HG02678 (cell line): ENCODE data around the gene PPIG.
"Not testable (repeated sequence)": the region's sequence is repeated elsewhere in the genome, so short reads cannot be mapped to it uniquely, and the experiment has no call there.

Source experiments
- ATAC-seq: cut with Tn5 transposase; IDR thresholded peaks from one replicate; pipeline ENCODE4 v1.9.1; 2021; ENCODE audit warnings: mild to moderate bottlenecking, moderate library complexity; ENCODE audit not compliant: unreplicated experiment

PPIG gene

DNA sequence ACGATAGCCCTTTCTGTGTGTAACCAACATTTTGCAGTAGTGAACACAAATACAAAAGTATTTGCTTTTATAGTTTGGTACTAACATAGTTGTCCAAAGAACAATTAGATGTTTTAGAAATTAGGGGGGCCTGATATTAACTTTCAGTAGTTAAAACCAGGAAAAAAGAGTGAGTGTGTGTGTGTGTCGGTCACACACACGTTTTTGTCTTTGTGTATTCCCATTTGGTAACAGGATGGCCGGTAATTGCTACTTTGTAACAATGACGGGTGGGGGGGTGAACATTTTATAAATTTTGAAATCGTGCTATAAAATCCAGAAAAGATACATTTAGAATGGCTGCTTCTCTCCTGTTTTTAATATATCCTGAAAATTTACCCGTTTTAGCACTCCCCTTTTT lies 1.5 kb downstream of the PPIG start:
- ATAC-seq = no peak

DNA sequence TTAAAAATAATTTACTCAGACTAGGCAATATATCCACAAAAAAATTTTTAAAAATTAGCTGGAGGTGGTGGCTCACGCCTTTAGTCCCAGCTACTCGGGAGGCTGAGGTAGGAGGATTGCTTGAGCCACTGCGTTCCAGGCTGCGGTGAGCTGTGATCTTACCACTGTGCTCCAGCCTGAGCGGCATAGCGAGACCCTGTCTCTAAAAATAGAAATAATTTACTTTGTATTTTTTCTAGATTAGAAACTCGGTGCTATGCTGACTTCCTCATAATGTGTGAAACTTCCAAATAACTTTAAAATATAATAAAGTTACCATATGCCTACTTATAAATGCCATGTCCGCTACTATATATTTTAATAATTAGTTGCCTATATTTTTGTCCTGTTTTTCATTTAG lies 6.7 kb downstream of the PPIG start:
- no peak for ATAC-seq

DNA sequence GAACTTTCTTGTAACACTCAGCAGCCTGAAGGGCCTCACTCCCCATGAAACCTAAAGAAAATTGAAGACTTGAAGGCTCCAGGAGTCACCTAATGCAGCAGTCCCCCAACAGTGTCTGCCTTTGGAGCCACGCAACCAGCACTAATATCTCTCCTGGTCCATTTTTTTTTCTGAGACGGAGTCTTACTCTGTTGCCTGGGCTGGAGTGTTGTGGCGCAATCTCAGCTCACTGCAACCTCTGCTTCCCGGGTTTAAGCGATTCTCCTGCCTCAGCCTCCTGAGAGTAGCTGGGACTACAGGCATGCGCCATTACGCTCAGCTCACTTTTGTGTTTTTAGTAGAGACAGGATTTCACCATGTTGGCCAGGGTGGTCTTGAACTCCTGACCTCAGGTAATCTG lies 12.4 kb downstream of the PPIG start:
- not testable (repeated sequence) for ATAC-seq

DNA sequence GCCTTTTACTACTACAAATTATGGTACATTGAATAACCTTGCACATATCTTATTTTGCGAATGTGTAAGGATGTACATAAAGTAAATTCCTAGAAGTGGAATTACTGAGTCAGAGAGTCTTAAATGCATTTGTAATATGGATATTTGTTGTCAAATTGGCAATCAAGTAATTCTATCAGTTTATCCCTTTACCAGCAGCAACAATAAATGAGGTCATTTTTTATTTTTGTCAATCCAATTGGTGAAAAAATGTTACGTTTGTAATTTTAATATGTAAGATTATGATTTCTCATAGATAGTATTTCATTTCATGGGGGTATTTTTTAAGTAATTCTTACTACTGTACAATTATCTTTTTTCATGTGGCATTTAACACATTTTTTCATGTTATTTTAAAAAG lies 14.8 kb downstream of the PPIG start:
- no peak for ATAC-seq

DNA sequence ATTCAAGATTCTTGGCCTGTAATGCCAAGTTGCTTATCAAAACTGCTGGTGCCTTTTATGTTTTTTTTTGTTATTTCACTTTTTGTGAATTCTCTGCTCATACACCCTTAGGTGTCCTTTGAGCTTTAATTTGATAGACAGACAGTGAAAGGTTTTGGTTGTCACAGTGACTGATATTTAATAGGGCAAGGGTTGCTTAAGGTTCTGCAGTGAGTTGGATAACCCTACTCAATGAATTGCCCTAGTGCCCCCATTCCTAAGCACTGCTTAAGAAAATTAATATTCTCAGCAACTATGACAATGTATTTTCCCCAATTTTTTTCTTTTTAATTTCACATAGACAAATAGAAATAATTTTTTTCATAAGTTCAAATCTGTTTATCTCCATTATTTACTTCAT lies 15.4 kb downstream of the PPIG start:
- ATAC-seq = no peak

DNA sequence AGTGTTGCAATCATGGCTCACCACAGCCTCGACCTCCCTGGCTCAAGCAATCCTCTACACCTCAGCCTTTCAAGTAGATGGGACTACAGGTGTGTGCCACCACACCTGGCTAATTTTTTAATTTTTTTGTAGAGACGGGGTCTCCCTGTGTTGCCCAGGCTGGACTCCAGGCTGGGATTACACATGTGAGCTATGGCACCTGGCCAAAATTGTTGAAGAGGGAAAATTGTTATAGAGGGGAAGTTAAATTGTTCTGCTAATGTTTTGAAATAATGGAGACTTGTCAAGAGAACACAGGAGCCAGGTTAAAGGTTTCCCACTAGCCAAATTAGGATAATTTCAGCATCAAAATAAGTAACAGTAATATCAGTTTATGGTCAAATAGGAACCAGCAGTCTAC lies 25.1 kb downstream of the PPIG start:
- no peak for ATAC-seq

DNA sequence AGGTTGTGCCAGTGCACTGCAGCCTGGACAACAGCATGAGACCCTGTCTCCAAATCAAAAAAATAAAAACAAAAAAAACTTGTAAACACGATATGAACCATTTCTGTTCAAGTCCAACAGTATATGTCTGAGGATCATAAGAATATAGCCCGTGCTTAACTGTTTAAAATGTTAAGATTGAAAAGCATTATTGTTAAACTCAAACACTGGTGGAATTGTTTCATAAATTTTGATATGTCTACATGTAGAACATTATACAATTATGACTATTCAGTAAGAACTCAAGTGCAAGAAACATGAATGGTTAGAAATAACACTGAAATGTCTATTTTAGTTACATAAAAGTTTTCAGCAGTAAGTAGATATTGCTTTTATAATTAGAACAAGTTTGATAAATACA lies 29.7 kb downstream of the PPIG start:
- ATAC-seq = no peak

GRCh38 chr2:169615982-169616381 lies 31.8 kb downstream of the PPIG start:
- ATAC-seq = not testable (repeated sequence)

DNA sequence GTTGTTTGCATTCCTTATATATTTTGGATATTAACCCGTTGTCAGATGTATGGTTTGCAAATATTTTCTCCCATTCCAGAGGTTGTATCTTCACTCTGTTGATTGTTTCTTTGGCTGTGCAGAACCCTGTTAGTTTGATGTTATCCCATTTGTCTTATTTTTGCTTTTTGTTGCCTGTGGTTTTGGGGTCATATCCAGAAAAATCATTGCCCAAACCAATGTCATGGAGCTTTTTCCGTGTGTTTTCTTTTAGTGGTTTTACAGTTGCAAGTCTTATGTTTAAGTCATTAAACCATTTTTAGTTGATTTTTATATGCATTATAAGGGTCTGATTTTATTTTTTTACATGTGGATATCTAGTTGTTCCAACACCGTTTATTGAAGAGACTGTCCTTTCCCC lies 35.8 kb downstream of the PPIG start:
- no peak for ATAC-seq

DNA sequence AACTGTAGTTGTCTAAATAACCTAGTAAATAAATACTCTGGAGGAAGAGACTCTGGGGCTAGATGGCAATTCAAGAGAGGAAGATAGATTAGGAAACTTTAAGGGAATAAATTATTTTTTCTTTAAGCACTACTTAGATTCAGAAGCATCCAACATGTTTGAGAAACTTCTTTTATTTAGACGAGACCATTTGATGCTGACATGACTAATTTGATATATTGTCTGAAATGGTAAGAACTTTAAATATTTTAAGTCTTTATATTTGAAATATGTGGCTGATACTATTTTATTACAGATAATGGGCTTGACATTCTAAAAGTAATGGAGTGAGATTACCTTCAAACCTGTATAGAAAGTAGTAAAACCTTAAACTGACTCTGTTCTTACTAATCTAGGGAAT lies 36.4 kb downstream of the PPIG start:
- no peak for ATAC-seq

DNA sequence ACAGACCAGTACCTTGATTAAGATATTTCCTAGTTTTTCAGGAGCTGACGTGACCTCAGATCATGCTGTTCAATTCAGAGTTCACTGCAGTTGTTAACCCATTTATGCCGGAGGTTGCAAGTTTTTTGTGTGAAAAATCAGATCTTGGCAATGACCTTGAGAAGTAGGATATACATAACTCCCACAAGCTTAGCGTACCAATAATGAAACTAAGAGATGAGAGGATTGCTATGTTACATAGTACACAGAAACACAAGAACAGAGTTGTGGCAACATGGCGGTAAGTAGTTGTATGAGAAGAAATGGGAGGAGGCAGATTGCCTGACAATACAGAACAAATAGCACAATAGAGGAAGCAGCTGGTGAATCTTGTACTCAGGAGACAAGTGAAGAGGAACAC lies 39.1 kb downstream of the PPIG start:
- no peak for ATAC-seq

DNA sequence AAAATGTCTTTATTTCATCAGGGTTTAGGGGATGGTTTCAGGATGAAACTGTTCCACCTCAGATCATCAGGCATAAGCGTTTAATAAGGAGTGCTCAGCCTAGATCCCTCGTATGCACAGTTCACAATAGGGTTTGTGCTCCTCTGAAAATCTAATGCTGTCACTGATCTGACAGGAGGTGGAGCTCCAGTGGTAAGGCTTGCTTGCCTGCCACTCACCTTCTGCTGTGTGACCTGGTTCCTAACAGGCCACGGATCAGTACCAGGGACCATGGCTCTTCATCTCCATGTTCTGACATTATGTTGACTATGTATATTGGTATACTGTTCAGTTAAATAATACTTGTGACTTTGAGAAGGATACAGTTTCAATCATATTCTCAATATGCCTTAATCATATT lies 41.6 kb downstream of the PPIG start:
- ATAC-seq = no peak

DNA sequence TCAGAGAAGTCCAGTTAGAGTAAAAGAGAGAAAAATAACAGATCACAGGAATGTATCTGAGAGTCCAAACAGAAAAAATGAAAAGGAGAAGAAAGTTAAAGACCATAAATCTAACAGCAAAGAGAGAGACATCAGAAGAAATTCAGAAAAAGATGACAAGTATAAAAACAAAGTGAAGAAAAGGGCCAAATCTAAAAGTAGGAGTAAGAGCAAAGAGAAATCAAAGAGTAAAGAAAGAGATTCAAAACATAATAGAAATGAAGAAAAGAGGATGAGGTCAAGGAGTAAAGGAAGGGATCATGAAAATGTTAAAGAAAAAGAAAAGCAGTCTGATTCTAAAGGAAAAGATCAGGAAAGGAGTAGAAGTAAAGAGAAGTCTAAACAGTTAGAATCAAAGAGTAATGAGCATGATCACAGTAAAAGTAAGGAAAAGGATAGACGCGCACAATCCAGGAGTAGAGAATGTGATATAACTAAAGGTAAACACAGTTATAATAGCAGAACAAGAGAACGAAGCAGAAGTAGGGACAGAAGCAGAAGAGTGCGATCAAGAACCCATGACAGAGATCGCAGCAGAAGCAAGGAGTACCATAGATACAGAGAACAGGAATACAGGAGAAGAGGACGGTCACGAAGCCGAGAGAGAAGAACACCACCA lies 52.4 kb downstream of the PPIG start:
- ATAC-seq = no peak

GRCh38 chr2:169637620-169638019 lies 53.5 kb downstream of the PPIG start:
- no peak for ATAC-seq

DNA sequence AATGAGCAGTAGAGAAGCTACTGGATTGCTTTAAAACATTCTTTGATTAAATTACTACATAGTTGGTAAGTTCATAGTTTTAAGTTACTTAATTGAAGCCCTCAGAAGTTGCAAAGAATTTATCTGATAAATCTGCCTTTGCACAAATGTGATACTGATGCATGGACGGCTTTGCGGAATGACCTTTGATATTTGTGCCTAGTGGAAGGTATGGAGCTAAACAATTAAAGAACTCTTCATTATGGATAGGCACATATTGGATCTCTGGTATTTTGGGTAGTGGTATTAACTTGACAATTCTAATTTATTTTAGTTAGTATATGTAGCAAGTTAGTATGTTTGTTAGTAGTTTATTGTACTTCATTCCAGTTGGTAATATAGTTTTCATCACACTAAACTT lies 56.0 kb downstream of the PPIG start:
- ATAC-seq = no peak

DNA sequence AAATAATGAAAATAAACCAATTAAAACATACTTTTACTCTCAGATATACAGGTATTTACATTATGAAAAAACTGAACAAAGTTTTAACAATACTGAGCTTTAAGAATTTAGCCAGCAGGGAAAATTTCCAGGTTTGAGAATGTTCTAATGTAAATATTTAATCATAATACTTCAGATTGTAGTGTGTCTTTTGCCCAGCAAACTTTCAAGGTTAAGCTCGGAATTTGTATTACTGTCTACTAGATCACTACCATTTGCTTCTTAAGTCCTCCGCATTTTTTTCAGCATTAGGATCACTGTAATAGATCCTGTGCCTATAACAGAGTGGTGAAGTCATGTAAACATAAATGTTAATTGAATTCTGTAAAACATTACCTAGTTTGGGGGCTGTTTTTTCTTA lies 57.3 kb downstream of the PPIG start:
- ATAC-seq = no peak

DNA sequence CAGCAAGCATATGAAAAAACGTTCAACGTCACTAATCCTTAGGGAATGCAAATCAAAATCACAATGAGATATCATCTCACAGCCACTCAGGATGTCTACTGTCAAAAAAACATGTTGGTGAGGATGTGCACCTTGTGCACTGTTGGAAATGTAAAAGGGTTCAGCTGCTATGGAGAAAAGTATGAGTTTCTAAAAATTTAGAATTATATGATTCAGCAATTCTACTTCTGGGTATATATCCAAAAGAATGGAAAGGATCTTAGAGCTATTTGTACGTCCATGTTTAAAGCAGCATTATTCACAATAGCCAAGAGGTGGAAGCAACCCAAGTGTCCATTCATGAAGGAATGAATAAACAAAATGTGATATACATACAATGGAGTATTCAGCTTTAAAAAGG lies 60.0 kb downstream of the PPIG start:
- no peak for ATAC-seq

GRCh38 chr2:169647496-169647895 lies 63.3 kb downstream of the PPIG start:
- ATAC-seq = no peak

DNA sequence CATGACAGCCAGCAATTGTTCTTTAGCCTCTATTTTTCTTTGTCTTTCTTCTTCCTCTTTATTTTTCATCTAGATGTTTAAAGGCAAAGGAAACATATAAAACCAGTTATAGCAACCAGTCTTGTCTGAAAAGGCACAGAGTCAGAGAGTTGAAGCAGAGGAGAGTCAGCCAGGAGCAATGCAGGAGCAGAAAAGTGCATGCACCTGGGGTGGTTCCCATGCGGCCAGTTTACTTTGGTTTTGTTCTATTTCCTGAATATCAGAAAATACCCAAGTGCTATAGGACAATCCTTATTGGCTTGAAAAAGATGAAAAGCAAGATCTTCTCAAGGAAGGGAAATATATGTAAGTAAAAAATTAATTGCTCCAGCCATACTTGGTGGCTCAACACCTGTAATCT lies 65.1 kb downstream of the PPIG start:
- no peak for ATAC-seq

- no peak for ATAC-seq
These were observed 69.5 kb downstream of the PPIG start for GRCh38 chr2:169653636-169654035.

DNA sequence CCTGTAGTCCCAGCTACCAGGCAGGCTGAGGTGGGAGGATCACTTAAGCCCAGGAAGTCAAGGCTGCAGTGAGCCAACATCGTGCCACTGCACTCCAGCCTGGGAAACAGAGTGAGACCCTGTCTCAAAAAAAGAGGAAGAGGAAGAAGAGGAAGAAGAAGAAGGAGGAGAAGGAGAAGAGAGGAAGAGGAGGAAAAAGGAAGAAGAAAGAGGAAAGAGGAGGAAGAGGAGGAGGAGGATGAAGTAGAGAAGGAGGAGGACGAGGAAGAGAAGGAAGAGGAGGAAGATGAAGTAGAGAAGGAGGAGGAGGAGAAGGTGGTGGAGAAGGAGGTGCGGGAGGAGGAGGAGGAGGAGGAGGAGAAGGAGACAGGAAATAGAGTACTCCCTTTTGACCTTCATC lies 72.0 kb downstream of the PPIG start:
- ATAC-seq = no peak

GRCh38 chr2:169658877-169659276 lies 74.7 kb downstream of the PPIG start:
- ATAC-seq = no peak

DNA sequence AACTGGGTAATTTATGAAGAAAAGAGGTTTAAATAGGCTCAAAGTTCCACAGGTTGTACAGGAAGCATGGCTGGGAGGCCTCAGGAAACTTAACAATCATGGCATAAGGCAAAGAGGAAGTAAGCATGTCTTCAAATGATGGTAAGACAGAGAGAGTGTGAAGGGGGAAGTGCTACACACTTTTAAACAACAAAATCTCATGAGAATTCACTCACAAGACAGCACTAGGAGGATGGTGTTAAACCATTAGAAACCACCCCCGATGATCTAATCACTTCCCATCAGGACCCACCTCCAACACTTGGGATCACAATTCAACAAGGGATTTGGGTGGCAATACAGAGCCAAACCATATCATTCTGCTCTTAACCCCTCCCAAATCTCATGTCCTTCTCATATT lies 75.2 kb downstream of the PPIG start:
- no peak for ATAC-seq

DNA sequence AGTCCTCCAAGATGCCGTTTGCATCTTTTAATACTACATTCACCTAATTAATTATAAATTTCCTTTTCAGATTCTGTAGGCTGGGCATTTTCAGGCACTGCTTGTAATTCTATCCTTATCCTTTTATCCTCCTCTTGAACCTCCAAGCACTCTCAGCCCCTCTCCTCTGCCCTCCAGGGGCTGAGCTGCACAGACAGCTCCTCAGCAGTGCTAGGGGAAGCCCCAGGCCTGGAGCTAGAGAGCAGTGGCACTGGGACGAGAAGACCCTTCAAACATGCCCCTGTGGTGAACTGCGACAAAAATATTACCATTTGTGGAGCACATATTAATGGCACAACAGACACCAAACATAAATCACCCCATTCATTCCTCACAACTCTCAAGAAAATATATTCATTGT lies 77.1 kb downstream of the PPIG start:
- ATAC-seq = no peak
